NT2/D1 (cell line): Measurements from ENCODE around the gene ZYG11B.
"Not testable (repeated sequence)": the region's sequence is repeated elsewhere in the genome, so short reads cannot be mapped to it uniquely, and the experiment has no call there.

Experiments used
- DNase-seq: peaks from one replicate; pipeline ENCODE4 v3.0.0-alpha.2; 2011; ENCODE audit warnings: low read depth, low spot score
- H3K27me3 ChIP-seq: 2 replicates; pipeline ENCODE4 v1.6.0; 2011; ENCODE audit warnings: mild to moderate bottlenecking; ENCODE audit not compliant: insufficient read length, insufficient read depth
- H3K36me3 ChIP-seq: 2 replicates; pipeline ENCODE4 v1.6.1; 2011; ENCODE audit warnings: mild to moderate bottlenecking, low read length, mixed read lengths; ENCODE audit not compliant: insufficient read depth, insufficient read length
- H3K4me1 ChIP-seq: 2 replicates; pipeline ENCODE4 v1.5.1; 2011; ENCODE audit not compliant: insufficient read depth, insufficient read length
- H3K4me3 ChIP-seq: 2 replicates; pipeline ENCODE4 v1.5.1; 2011; ENCODE audit warnings: low read depth; ENCODE audit not compliant: insufficient read length
- H3K9ac ChIP-seq: 2 replicates; pipeline ENCODE4 v1.6.0; 2011; ENCODE audit warnings: low read depth; ENCODE audit not compliant: insufficient read length
- H3K9me3 ChIP-seq: 2 replicates; pipeline ENCODE4 v1.5.1; 2011; ENCODE audit warnings: mild to moderate bottlenecking, low read length; ENCODE audit not compliant: insufficient read depth
- SUZ12 ChIP-seq: IDR thresholded peaks from 2 replicates; pipeline ENCODE4 v1.6.1; 2011; ENCODE audit not compliant: insufficient read length, insufficient read depth; ENCODE audit errors: extremely low read depth
- YY1 ChIP-seq: IDR thresholded peaks from 2 replicates; pipeline ENCODE4 v1.6.1; 2011; ENCODE audit not compliant: insufficient read length, insufficient read depth
- ZNF274 ChIP-seq: IDR thresholded peaks from 2 replicates; pipeline ENCODE4 v1.6.1; 2011; ENCODE audit warnings: mild to moderate bottlenecking, low read depth, low read length

ZYG11B gene

DNA sequence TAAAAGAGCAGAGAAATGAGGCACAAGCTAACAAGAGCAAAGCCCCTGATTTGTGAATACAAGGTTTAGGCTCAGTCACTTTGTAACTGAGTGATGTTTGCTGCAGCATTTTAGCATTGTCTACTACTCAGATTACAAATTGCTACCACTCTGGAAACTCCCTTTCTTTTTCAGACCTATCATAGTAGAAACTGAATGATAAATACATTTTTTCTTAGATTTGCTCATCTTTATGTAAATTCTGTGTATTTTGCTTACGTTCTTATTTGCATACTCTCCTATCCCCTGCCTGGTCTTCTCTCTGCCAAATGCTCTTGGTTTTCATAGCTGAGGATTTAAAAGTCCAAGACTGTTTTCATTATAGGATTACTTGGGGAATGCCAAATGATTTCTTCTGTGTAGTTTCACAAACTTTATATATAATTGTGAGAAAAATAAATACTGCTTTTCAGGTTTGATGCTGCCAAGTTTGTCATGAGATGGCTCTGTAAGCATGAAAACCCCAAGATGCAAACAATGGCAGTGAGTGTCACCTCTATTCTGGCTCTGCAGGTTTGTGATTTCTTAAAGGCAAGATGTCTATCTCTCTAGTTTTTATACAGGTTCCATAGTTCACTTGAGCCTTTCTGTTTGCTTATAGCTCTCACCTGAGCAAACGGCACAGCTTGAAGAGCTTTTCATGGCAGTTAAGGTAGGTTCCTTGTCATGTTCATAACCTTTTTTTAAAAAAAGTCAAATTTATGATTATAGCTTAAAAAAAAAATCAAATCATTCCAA, 141.0 kb downstream of the ZYG11B start:
- no peak for DNase-seq
- Histone ChIP-seq H3K4me3 (no peak overlapping the region), H3K36me3 (peaks cover 63% of the 10 kb centered on the region), H3K9me3 (0 out of 2 replicates have a peak, but pooled peaks cover 9% of the 10 kb centered on the region), H3K27me3 (no peaks in the 10 kb centered on the region), H3K4me1 (no peaks in the 10 kb centered on the region), H3K9ac (no peak overlapping the region)
- TF ChIP-seq SUZ12 (no peak), YY1 (no peak), ZNF274 (no peak)

DNA sequence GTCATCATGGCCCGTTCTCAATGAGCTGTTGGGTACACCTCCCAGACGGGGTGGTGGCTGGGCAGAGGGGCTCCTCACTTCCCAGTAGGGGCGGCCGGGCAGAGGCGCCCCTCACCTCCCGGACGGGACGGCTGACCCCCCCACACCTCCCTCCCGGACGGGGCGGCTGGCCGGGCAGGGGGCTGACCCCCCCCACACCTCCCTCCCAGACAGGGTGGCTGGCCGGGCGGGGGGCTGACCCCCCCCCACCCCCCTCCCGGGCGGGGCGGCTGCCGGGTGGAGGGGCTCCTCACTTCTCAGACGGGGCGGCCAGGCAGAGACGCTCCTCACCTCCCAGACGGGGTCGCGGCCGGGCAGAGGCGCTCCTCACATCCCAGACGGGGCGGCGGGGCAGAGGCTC, 143.5 kb downstream of the ZYG11B start:
- not testable (repeated sequence) for H3K4me3 ChIP-seq, H3K9ac ChIP-seq, DNase-seq, H3K4me1 ChIP-seq, H3K9me3 ChIP-seq, H3K27me3 ChIP-seq
- H3K36me3 ChIP-seq: peaks cover 57% of the 10 kb centered on the region

DNA sequence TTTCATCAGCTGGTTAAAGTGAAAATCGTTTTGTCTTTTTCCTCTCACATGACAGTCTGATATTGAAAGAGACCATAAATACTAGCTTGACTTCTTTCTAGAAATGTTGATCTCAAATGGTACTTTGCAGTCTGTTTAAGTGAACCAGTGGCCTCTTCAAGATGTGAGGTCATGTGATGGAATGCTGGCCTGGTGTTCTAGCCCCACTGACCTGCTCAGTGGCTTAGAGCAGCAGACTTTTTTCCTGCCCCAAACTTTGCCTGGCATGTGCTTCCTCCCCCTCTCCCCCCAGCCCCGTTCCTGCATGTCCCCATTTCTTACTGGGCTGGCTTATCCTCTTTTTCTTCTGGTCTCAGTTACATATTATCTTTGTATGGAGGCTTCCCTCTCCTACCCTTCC, 150.6 kb downstream of the ZYG11B start:
- H3K36me3 ChIP-seq: peaks cover 54% of the 10 kb centered on the region
- no peak for TF ChIP-seq SUZ12
- TF ChIP-seq YY1: no peak
- TF ChIP-seq ZNF274: no peak
- no peaks in the 10 kb centered on the region for H3K27me3 ChIP-seq
- DNase-seq: no peak
- H3K4me3 ChIP-seq: no peak overlapping the region
- no peaks in the 10 kb centered on the region for H3K9me3 ChIP-seq
- H3K9ac ChIP-seq: no peak overlapping the region
- H3K4me1 ChIP-seq: peaks cover 3% of the 10 kb centered on the region
